GM20000 (cell line): ENCODE measurements around the gene CSRNP3.

Experiments used
- DNase-seq: peaks from one replicate; pipeline ENCODE4 v3.0.0; 2012; ENCODE audit warnings: low spot score
- CTCF ChIP-seq: IDR thresholded peaks from 2 replicates; pipeline ENCODE4 v1.5.1; 2012; ENCODE audit warnings: mild to moderate bottlenecking, control low read depth; ENCODE audit errors: extremely low read depth, missing control alignments

Gene CSRNP3

GRCh38 chr2:165572151-165572550, 102.7 kb downstream of the CSRNP3 start:
- DNase-seq: no peak
- no peak for TF ChIP-seq CTCF

- no peak for TF ChIP-seq CTCF
- DNase-seq: no peak
These were observed 104.3 kb downstream of the CSRNP3 start for GRCh38 chr2:165573534-165574461.

GRCh38 chr2:165575044-165575615, 105.6 kb downstream of the CSRNP3 start:
- no peak for DNase-seq
- no peak for TF ChIP-seq CTCF

GRCh38 chr2:165576409-165577154, 107.1 kb downstream of the CSRNP3 start:
- no peak for DNase-seq
- TF ChIP-seq CTCF: no peak

- no peak for TF ChIP-seq CTCF
- no peak for DNase-seq
These were observed 112.9 kb downstream of the CSRNP3 start for GRCh38 chr2:165582409-165582808.

- DNase-seq: no peak
- TF ChIP-seq CTCF: no peak
These were observed 113.5 kb downstream of the CSRNP3 start for GRCh38 chr2:165582863-165583506.
